Keratinocyte (primary cell): ENCODE data around the gene LRCH3. TPM values are rescaled to one million over a fixed set of nuclear protein-coding genes. Genes with fewer than 3 reads are reported as not detected.

Experiments
- DNase-seq: peaks from one replicate; pipeline ENCODE4 v3.0.0-alpha.2; 2011; ENCODE audit warnings: low read depth, missing footprints, low spot score
- FAIRE-seq: peaks from 2 replicates; lab custom pipeline; 2011; peaks lifted over from hg19 to GRCh38; lab: Jason Lieb, UNC
- H2AFZ ChIP-seq: 2 replicates; pipeline ENCODE4 v1.6.0; 2012; ENCODE audit warnings: low read length, control low read depth, inconsistent platforms; ENCODE audit not compliant: control insufficient read depth
- H3K27ac ChIP-seq: 2 replicates; pipeline ENCODE4 v1.5.1; 2011; ENCODE audit warnings: low read length; ENCODE audit not compliant: control insufficient read depth, insufficient read depth
- H3K27me3 ChIP-seq: 3 replicates; pipeline ENCODE4 v1.6.0; 2011; ENCODE audit warnings: low read length; ENCODE audit not compliant: control insufficient read depth, insufficient read depth; ENCODE audit errors: extremely low read depth
- H3K36me3 ChIP-seq, 2 experiments: 2 replicates in 1 of 2; 3 replicates in 1 of 2; pipeline ENCODE4 v1.5.1; 2011; ENCODE audit warnings: low read length in 2 of 2, mild to moderate bottlenecking in 1 of 2; ENCODE audit not compliant: control insufficient read depth in 2 of 2, insufficient read depth in 2 of 2; ENCODE audit errors: extremely low read depth in 1 of 2
- H3K4me1 ChIP-seq: 3 replicates; pipeline ENCODE4 v1.5.1; 2011; ENCODE audit warnings: low read length; ENCODE audit not compliant: control insufficient read depth, insufficient read depth; ENCODE audit errors: extremely low read depth
- H3K4me2 ChIP-seq: 3 replicates; pipeline ENCODE4 v1.6.0; 2011; ENCODE audit warnings: low read depth, low read length; ENCODE audit not compliant: control insufficient read depth, insufficient read depth; ENCODE audit errors: extremely low read depth
- H3K4me3 ChIP-seq, 3 experiments: fragments of 200-600 bp in 1 of 3; sonication (generic) in 1 of 3; 2 replicates in 2 of 3; 3 replicates in 1 of 3; pipeline ENCODE4 v1.5.1; 2011 to 2016; ENCODE audit warnings: low read length in 3 of 3, mild to moderate bottlenecking in 3 of 3, control low read depth in 2 of 3, inconsistent platforms in 1 of 3, low read depth in 1 of 3, mixed read lengths in 1 of 3, mixed run types in 1 of 3, moderate library complexity in 1 of 3; ENCODE audit not compliant: control insufficient read depth in 2 of 3, insufficient read depth in 2 of 3; ENCODE audit errors: extremely low read depth in 1 of 3
- H3K79me2 ChIP-seq: 2 replicates; pipeline ENCODE4 v1.6.0; 2012; ENCODE audit warnings: low read length; ENCODE audit not compliant: control insufficient read depth, insufficient read depth
- H3K9ac ChIP-seq: 3 replicates; pipeline ENCODE4 v1.6.0; 2011; ENCODE audit warnings: low read length; ENCODE audit not compliant: control insufficient read depth, insufficient read depth; ENCODE audit errors: extremely low read depth
- H3K9me1 ChIP-seq: 3 replicates; pipeline ENCODE4 v1.6.0; 2011; ENCODE audit warnings: low read length; ENCODE audit not compliant: control insufficient read depth, insufficient read depth; ENCODE audit errors: extremely low read depth
- H3K9me3 ChIP-seq: 2 replicates; pipeline ENCODE4 v1.5.1; 2012; ENCODE audit warnings: low read depth, low read length; ENCODE audit not compliant: control insufficient read depth
- H4K20me1 ChIP-seq: 3 replicates; pipeline ENCODE4 v1.6.0; 2011; ENCODE audit warnings: low read length; ENCODE audit not compliant: control insufficient read depth, insufficient read depth; ENCODE audit errors: extremely low read depth
- CTCF ChIP-seq, 3 experiments: IDR thresholded peaks in 1 of 3; conservative IDR thresholded peaks in 1 of 3; optimal IDR thresholded peaks in 1 of 3; 2 replicates in 2 of 3; 3 replicates in 1 of 3; pipeline versions ENCODE3 to v1.5.1; 2011; ENCODE audit warnings: low read length in 3 of 3, mild to moderate bottlenecking in 3 of 3, moderate library complexity in 2 of 3, control low read depth in 1 of 3, inconsistent platforms in 1 of 3; ENCODE audit not compliant: insufficient read depth in 2 of 3; ENCODE audit errors: extremely low read depth in 1 of 3
- EZH2 ChIP-seq: IDR thresholded peaks from one replicate; pipeline ENCODE4 v1.6.1; 2012; ENCODE audit warnings: inconsistent platforms, mild to moderate bottlenecking, low read length, moderate library complexity
- dilution Hi-C: fragments of 300-500 bp; cut with MboI; formaldehyde crosslinking; loops from one replicate; pipeline ENCODE4 v1.7.0; 2020; ENCODE audit warnings: low sequenced_read_pairs; ENCODE audit not compliant: extremely low pct_ligation_motif_present
- polyA plus RNA-seq, 5 experiments: library from polyadenylated mRNA; depleted of rRNA in 3 of 5; stranded (reverse) in 3 of 5; stranded (forward) in 1 of 5; unstranded in 1 of 5; fragments of >200 nt; gene quantifications; 1 replicate in 1 of 5; 2 replicates in 3 of 5; 3 replicates in 1 of 5; pipeline versions ENCODE4 v1.2.1 to v1.2.3, GENCODE V29; 2011 to 2012; ENCODE audit warnings: missing spikeins in 2 of 5, low read depth in 1 of 5, low replicate concordance in 1 of 5

LRCH3 gene
- polyA plus RNA-seq, 1 donor (not counting 4 experiments of a cell fraction or from before 2014, with no cell fraction given) = 50.2 TPM

- Histone ChIP-seq H3K9me1 (no peaks in the 10 kb centered on the region), H3K27ac (no peak overlapping the region), H3K4me3 (no peak overlapping the region), H3K36me3 (peaks cover 4 to 10% of the 10 kb centered on the region in 2 experiments), H4K20me1 (no peaks in the 10 kb centered on the region), H2AFZ (no peak overlapping the region), H3K4me1 (peaks cover 18% of the 10 kb centered on the region), H3K27me3 (no peaks in the 10 kb centered on the region), H3K4me2 (no peak overlapping the region), H3K79me2 (no peaks in the 10 kb centered on the region), H3K9ac (no peak overlapping the region), H3K9me3 (no peaks in the 10 kb centered on the region)
- TF ChIP-seq EZH2 (no peak), CTCF (optimal IDR thresholded peaks at IDR 0.05 in 1 of 3, IDR thresholded peaks at IDR 0.05 in 1 of 3, conservative IDR thresholded peaks at IDR 0.05 in 1 of 3; ENCODE audit: extremely low read depth in 1 of 3, insufficient read depth in 2 of 3, low read length in 3 of 3) (no peak)
- FAIRE-seq = no peak
- dilution Hi-C loops = no loop called here
- DNase-seq = no peak
Measured at GRCh38 chr3:197856199-197856816, 65.3 kb downstream of the LRCH3 start.

- no peak overlapping the region for H3K27ac ChIP-seq
- FAIRE-seq (no peak), DNase-seq (no peak)
- dilution Hi-C loops = no loop called here
- H3K36me3 ChIP-seq = peaks cover 3 to 7% of the 10 kb centered on the region in 2 experiments
- no peaks in the 10 kb centered on the region for H3K9me3 ChIP-seq
- no peak overlapping the region for H3K9ac ChIP-seq
- no peak overlapping the region for H3K4me2 ChIP-seq
- no peak overlapping the region for H2AFZ ChIP-seq
- no peaks in the 10 kb centered on the region for H3K27me3 ChIP-seq
- no peak overlapping the region for H3K4me3 ChIP-seq
- TF ChIP-seq CTCF (optimal IDR thresholded peaks at IDR 0.05 in 1 of 3, IDR thresholded peaks at IDR 0.05 in 1 of 3, conservative IDR thresholded peaks at IDR 0.05 in 1 of 3; ENCODE audit: extremely low read depth in 1 of 3, insufficient read depth in 2 of 3, low read length in 3 of 3) (no peak), EZH2 (no peak)
- no peaks in the 10 kb centered on the region for H3K79me2 ChIP-seq
- H3K9me1 ChIP-seq = no peaks in the 10 kb centered on the region
- H4K20me1 ChIP-seq = no peaks in the 10 kb centered on the region
- peaks cover 18% of the 10 kb centered on the region for H3K4me1 ChIP-seq
Measured at GRCh38 chr3:197858133-197858532, 67.1 kb downstream of the LRCH3 start.
